Hematopoietic multipotent progenitor cell (in vitro differentiated cells): ENCODE measurements around the gene SPEM1. TPM values are rescaled to one million over a fixed set of nuclear protein-coding genes. Genes with fewer than 3 reads are reported as not detected.

Experiments used
- DNase-seq, 3 donors: peaks; one replicate each; pipeline ENCODE4 v3.0.0-alpha.2; 2011 to 2015; ENCODE audit warnings: low read depth in 2 of 3, low spot score in 2 of 3
- total RNA-seq: library from RNA; depleted of rRNA; stranded (reverse); fragments of >200 nt; gene quantifications from one replicate; pipeline ENCODE4 v1.2.3, GENCODE V29; 2012

Gene SPEM1, protein sequence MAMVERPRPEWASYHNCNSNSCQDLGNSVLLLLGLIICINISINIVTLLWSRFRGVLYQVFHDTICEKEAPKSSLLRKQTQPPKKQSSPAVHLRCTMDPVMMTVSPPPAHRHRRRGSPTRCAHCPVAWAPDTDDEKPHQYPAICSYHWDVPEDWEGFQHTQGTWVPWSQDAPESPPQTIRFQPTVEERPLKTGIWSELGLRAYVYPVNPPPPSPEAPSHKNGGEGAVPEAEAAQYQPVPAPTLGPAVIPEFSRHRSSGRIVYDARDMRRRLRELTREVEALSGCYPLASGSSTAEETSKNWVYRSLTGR
- total RNA-seq = not detected

DNA sequence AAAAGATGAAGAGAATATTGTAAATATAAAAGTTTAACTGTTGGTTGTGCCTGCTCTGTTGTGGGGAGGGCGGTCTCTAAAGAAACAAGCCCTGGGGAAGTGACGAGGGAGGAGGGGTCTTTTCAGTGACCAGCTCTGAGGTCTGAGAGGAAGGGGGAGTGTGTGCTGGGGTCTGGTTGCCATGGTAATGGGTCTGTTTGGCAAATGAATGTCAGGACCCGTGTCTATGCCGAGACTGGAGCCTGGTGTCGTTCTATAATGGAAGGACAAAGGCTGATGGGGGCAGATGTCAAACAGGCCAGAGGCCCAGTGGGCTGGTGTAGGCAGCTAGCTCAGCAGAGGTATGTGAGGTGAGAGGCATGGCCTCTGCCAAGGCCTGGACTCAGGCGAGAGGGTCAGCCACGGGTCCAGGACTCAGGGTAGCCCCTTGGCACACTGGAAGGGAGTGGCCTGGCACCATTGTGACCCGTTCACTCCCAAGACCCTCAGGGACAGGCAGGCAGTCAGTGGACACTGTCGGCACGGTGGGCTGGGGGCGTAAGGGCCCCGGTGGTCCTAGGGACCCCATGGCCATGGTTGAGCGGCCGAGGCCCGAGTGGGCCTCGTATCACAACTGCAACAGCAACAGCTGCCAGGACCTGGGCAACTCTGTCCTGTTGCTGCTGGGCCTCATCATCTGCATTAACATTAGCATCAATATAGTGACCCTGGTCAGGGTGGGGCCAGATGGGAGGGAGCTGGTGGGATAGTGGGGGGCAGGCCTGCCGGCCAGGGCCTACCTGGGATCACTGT lies at the start of gene SPEM1:
TSS of gene SPEM1 (plus strand) at position 506 of the 792 bp plus-strand sequence. CDS start at position 567, 61 bp downstream.
- no peak for DNase-seq

DNA sequence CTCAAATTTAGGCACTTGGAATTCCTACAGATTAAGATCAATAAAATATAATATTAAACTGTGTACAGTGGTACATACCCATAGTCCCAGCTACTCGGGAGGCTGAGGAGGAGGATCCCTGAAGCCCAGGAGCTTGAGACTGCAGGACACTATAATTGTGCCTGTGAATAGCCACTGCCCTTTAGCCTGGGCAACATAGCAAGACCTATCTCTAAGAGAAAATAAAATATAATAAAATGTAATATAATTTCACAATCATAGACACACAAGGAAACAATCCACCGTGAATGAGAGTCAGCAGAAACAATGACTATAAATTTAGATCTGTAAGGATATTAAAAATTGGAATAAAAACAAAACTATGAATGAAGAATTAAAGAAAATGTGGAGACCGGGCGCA lies 49.3 kb upstream of the SPEM1 start:
- DNase-seq = no peak

DNA sequence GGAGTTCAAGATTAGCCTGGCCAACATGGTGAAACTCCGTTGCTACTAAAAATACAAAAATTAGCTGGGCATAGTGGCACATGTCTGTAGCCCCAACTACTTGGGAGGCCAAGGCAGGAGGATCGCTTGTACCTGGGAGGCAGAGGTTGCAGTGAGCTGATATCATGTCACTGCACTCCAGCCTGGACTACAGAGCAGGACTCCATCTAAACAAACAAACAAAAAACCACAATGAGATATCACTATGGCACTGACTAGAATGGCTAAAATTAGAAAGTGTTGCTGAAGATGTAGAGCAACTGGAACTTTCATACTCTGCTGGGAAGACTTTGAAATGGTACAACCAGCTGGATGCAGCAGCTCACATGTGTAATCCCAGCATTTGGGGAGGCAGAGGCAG lies 45.8 kb upstream of the SPEM1 start:
- no peak for DNase-seq

DNA sequence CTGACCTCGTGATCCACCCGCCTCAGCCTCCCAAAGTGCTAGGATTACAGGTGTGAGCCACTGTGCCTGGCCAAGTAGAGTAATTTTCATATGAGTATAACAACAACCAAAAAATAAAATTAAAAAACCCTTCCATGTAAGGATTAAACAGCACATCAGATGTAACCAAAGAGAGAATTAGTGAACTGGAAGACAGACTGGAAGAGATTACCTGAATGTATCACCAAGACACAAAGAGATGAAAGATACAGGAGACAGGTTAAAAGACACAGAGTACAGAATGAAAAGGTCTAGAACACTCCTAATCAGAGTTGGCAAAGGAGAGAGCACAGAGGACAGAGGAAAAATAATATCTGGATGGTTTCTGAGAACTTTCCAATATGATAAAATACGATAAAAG lies 41.0 kb upstream of the SPEM1 start:
- DNase-seq = no peak

DNA sequence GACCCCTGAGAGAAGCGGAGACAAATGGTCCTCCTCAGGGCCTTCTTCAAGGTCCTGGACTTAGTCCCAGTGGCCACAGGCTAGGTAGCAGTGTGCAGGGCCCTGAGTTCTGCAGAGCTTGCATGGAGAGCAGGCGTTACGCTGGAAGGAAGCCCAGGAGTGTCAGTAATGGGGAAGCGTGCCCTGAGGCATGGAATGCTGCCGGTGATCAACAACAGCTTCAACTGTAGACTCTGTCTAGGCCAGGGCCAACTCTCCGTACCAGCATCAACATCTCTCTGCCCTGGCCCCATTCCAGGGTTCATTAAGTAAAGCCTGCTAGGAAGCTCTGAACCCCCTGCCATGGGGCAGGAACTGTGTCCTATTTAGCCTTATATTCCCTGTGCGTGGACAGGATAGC lies 39.8 kb upstream of the SPEM1 start:
- no peak for DNase-seq

DNA sequence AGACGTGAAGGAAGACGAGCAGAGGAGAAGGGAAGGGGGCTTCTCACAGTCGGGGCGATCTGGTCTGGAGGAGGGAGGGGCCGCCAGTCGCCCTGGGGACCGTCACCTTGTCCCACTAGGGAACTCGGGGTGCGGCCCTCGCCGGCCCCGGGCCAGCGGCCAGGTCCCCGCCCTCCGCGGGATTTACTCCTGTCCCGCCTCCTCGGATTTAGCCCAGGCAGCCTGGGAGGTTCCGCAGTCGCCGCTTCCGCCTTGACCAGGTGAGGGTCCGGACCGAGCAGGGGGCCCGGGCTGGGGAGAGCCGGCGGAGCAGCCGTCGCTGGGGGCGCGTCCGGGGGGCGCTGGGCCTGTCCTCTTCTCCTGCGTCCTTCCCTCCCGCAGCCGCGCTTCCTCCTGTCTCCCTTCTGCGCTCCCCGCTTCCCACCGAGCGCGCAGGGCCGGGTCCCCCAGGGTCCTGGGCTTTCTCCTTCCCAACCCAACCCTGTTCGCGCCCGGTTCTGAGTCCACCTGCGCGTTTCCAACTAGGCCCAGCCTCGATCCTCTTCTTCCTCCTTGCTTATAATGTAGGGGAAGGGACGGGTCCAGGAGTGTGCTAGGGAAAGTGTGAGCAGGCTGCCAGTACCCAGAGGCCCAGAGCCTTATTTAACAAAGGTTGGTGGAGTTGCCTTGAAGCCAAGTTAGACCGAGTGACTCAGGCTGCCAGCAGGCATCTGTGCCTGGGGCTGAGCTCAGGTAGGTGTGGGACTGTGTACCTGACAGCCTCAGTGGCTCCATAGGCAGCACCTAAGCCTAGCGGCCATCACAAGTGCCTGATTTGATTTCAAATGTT lies 39.1 kb upstream of the SPEM1 start, which contains the start of gene TNK1:
TSS of gene TNK1 (plus strand) at position 235 of the 829 bp plus-strand sequence. CDS start 1,838 bp downstream, outside the sequence.
- no peak for DNase-seq

DNA sequence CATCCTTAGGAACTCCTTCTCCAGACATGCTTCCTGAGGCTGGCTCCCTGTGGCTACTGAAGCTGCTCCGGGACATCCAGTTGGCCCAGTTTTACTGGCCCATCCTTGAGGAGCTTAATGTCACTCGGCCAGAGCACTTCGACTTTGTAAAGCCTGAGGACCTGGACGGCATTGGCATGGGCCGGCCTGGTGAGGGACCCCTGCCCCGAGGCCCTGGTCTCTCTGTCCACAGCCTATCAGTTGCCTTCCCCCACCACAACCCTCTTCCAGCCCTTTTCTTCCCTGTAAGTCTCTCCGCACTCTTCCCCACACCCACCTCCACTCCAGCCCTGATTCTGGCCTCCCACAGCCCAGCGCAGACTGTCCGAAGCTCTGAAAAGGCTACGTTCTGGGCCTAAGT lies 37.2 kb upstream of the SPEM1 start:
- no peak for DNase-seq

DNA sequence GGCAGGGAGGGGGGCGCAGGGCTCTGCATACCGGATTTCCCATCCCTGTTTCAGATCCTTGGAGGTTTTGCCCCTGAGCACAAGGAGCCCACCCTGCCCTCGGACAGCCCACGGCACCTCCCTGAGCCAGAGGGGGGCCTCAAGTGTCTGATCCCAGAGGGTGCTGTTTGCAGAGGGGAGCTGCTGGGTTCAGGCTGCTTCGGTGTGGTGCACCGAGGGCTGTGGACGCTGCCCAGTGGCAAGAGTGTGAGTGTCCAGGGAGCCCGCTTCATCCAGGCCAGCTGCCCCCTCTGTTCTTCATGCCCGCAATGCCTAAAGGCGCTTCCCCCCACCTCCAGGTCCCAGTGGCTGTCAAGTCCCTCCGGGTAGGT lies 36.8 kb upstream of the SPEM1 start:
- no peak for DNase-seq

DNA sequence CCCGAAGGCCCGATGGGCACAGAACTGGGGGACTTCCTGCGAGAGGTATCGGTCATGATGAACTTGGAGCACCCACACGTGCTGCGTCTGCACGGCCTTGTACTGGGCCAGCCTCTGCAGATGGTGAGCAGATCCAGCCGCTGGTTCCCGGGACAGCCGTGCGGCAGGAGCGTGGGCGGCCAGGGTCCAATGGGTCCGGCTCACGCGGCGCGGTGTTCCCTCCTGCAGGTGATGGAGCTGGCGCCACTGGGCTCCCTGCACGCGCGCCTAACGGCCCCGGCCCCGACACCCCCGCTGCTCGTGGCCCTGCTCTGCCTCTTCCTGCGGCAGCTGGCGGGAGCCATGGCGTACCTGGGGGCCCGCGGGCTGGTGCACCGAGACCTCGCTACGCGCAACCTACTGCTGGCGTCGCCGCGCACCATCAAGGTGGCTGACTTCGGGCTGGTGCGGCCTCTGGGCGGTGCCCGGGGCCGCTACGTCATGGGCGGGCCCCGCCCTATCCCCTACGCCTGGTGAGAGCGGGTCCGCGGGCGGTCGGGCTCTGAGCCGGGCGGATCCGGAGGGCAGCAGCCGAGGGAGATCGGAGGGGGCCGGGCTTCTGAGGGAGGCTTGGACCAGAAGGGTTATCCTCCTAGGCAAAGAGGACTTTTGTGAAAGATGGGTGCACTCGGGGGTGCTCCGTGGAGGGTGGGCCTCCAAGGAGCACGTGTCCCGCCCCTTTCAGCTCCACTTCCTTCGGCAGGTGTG lies 36.2 kb upstream of the SPEM1 start:
- DNase-seq = peak; percentile 55 to 77 (median 67)

DNA sequence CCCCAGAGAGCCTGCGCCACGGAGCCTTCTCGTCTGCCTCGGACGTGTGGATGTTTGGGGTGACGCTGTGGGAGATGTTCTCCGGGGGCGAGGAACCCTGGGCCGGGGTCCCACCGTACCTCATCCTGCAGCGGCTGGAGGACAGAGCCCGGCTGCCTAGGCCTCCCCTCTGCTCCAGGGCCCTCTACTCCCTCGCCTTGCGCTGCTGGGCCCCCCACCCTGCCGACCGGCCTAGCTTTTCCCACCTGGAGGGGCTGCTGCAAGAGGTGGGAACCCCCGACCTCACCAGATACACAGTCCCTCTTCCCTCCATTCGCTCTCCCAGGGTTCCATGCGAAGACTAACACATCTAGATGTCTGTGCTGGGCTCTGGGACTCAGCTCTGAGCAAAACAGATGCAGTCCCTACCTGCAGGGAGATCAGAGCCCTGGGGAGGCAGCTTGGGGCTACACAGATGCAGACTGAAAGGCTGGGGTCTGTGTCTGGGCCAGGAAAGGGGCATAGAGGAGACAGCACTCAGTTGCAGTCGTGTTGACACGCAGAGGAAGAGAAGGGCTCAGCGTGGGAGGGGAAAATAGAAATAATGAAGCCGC lies 35.5 kb upstream of the SPEM1 start:
- no peak for DNase-seq

DNA sequence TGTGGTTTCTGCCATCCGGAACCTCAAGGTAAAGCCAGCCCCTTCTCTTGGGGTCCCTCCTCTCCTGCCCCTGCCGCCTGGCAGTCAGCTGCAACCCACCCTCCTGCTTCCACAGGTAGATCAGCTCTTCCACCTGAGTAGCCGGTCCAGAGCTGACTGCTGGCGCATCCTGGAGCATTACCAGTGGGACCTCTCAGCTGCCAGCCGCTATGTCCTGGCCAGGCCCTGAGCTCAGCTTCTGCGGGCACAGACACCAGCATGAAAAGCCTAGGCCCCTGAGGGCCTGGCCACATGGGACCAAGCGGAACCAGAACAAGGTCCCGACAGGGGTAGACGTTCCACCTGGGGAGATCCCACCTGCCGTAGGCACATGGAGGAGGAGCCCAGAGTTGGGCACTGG lies 31.3 kb upstream of the SPEM1 start:
- DNase-seq = no peak

DNA sequence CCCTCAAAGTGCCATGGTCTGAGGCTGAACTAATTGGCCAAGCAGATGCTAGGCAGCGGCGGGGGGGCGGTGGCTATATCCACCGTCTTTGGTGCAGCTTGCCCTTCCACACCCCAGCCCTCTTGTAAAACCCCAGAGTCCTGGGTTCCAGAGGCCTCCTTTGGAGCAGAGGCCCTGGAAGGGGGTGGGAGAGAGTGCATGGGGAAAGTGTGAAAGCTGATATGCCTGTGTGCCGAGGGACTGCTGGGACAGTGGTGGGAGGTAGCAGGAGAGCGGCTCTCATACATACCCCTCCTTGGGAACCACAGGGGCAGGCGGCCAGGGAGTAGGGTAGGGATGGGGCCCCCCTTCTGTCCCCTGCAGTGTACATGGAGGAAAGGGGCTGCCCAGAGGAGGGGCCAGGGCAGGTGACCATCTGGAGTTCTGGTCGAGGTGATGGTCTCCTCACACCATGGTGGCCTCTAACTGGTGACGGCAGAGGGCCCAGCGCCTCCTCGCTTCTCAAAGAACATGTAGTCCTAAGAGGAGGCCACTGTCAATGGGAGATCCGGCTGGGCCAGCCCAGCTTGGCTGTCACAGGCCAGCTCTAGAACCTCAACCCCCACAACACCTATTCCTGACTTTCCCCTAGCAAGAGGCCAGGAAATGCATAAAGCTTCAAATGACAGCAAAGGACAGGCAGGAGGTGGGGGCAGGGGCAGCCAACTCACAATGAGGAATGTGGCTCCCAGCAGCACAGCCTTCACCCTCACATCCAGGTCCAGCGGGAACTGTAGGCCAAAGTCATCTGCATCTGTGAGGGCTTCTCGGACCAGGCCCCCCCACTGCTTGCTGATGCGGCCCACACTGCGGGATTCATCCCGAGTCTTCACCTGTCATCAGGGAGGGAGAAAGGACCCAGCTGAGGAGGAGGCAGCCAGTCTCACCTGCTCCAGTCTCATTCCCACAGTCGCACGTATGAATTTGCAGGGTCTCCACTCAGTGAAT lies 29.9 kb upstream of the SPEM1 start:
- DNase-seq = no peak

DNA sequence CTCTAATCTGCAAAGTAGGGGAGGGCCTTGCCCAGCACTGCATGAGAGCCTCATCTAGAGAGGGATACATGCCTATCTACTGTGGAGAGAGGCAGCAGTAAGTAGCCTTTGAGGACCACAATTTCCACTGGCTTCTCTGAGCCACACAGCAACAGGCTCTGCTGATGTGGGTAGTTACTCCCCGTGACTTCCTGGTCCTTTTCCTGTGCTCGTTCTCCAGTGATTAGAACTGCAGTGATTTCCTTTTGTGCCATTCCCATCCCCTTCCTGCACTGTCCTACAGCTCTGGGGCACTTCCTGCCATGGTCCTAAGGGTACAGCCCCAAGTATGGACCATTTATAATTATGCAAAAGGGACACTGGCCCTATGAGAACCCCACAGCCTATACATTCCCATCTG lies 28.8 kb upstream of the SPEM1 start:
- no peak for DNase-seq

DNA sequence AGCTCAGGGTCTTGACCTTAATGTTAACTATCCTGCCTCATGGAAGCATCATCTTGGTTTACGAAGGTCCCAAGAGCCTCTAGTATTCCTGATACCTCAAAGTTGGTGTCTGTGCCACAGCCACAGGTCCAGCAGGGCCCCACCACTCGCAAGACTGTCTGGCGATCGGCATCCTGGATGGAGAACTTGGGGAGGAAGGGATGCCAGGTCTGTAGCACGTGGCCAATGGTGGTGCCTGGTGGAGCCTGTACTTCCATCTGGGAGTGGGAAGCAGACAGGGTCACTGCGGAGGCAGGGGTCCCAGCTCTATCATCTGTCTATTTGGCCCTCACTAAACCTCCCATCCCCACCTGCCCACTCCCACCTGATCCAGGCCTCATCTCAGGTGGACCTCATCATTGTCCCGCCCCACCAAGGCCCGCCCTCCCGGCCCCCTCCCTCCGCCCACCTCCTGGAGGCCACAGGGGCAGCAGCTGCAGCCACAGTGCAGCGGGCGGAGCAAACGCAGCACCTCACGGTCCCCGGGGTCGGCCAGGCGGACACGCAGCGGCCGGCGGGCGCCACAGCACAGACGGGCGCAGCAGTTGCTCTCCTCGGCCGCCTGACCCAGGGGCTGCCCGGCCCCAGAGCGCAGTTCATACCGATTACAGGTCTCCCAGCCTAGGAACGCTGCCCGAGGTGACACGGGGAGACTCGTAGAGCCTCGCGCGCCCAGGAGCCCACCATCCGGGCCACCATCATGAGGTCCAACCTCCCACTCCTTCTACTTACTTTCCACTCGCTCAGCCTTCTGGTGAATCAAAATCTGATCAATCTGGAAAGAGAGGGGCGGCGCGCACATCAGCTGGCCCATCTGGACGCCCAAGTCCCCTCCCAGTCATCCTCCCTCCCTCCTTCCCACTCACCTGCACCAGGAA lies 27.2 kb upstream of the SPEM1 start:
- DNase-seq = no peak

DNA sequence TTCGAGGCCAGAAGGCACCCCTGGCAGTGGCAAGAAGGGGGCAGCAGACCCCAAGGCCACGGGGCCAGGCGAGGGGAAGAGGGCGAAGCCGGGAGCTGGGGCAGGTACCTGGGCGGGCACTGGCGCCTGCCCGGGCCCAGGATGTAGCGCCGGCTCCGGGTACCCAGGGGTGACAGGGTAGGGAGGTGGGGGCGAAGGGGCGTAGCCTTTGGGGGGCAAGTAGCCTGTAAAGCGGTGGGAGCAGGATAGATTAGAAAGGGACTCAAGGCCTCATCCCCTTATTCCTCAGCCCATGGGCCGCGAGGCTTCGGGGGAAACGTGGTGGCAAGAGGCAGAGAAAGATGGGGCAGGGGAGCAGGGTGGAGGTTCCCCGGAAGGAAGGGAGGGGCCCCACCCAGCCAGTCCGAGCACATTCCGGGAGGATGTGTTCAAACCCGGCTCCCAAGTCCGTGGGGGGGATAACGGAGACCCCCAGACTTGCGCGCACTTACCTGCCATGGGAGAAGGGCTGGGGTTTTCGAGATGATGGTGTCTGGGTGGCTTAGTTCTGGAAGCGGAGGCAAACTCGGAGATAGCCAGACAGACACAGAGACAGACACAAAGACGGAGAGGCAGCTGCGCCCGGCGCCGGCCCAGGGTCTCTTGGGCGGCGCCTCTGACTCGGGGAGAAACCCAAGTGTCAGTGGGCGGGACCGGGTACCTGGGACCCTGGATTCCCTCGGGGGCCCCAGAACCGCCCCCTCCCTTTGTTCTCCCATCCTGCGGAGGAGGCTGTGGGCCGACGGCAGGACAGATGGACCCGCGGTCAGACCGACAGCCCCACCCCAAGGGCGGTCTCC lies 26.3 kb upstream of the SPEM1 start:
- peak in 2 of 3 donors; percentile 58 to 64 for DNase-seq

DNA sequence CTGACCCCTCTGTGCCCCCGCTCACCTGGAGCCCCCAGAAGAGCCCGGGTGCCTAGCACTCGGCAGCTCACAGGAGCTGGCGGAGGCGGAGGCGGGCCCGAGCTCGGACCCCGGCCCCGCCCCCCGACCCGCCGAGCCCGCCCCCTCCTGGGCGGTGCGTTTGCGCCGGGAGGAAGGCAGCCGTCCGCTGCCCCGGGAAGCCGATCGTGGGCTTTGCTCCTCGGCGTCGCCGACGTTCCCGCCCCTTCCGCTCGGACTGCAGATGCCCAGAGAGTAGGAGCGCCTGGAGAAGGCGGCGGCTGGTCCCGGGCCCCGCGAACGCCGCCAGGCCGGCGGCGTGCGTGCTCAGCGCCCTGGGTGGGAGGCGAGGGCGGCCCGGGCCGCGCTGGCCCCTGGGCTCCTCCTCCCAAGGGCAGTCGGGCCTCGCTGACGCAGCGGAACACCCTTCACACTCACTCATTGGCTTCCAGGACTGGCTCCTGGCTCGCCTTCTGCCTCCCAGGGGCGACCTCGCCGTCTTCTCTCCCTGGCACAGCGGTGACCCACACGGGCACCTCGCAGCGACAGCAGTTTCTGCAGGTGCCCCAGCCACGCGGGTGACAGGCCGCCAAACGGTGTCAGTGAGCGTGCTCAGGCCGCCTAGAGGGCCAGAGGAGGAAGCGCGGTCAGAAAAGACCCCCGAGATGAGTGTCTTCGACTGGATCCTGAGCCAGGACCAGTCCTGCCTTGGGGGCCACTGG lies 25.5 kb upstream of the SPEM1 start, which contains the start of gene PLSCR3:
TSS of gene PLSCR3 (minus strand) at position 74 of the 740 bp plus-strand sequence. CDS start 415 bp downstream, outside the sequence.
- DNase-seq = peak; percentile 60 to 78 (median 76)
